NCI-H1694 (cell line): ENCODE results near the gene WDR82.

ENCODE experiments used
- DNase-seq: peaks from one replicate; lab custom pipeline; 2025; lab: John Stamatoyannopoulos, UW

WDR82 gene

DNA sequence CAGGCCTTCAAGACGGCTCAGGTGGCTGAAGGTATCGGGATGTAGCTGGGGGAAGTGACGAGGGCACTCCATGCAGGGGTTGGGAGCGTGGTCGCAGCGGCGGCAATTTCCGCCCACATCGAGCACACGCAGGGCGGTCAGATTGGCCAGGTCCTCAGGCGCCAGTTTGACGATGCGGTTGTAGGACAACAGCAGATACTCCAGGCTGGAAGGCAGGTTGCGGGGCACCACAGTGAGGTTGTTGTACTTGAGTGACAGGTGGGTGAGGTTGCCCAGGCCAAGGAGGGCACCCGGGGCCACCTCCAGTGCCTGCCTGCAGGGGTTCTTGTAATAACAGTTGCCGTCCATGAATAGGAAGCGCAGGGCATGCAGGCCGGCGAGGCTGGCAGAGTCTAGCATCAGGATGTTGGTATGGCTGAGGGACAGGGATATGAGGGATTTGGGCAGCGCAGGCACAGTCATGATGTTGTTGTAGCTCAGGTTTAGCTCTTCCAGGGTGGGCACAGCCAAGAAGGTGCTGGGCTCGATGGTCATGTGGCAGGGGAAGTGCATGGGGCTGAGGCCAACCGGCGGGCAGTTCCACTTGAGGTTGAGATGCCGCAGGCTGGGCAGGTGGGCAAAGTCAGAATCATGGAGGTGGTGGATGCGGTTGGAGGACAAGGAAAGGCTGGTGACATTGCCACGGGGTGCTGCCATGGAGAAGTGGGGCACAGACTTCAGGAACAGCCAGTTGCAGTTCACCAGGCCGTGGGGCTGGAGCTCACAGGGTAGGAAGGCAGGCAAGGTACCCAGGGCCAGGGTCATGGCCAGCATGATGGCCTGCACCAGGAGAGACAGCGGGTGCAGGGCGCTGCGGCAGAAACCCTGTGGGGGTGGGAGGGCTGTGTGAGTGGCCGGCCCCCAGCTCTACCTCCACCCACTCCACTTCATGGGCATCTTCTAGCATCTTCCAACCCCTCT lies 54.7 kb downstream of the WDR82 start:
- no peak for DNase-seq

DNA sequence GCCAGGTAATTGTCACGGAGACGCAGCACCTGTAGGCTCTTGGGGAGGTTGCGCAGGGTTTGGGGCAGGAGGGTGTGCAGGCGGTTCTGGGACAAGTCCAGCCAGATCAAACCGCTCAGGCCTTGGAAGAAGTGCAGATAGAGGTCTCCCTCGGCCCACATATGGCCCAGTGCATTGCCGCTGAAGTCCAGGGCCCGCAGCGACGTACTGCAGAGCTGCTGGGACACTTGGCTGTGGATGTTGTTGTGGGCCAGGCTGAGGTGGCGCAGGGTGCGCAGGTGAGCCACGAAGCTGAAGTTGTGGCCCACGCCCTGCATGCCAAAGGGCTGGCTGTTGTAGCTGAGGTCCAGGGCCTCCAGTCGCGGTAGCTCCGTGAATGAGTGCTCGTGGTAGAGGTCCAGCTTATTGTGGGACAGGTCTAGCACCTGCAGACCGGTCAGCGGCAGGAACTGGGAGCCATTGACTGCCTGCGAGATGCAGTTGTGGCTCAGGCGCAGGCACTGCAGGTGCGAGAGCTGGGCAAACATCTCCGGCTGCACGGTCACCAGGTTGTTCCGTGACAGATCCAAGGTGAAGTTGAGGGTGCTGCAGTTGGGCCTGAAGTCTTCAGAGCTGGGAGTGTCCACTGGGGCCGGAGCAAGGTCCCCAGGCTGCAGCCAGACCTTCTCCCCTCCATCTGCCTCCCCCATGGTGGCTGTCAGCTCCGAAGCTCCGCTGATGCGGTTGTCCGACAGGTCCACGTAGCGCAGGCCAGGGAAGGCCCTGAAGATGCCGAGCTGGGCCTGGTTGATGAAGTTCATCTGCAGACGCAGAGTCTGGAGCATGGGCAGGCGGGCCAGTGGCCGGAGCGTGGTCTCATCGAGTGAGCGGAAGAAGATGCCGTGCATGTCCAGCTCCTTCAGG lies 55.9 kb downstream of the WDR82 start:
- no peak for DNase-seq

DNA sequence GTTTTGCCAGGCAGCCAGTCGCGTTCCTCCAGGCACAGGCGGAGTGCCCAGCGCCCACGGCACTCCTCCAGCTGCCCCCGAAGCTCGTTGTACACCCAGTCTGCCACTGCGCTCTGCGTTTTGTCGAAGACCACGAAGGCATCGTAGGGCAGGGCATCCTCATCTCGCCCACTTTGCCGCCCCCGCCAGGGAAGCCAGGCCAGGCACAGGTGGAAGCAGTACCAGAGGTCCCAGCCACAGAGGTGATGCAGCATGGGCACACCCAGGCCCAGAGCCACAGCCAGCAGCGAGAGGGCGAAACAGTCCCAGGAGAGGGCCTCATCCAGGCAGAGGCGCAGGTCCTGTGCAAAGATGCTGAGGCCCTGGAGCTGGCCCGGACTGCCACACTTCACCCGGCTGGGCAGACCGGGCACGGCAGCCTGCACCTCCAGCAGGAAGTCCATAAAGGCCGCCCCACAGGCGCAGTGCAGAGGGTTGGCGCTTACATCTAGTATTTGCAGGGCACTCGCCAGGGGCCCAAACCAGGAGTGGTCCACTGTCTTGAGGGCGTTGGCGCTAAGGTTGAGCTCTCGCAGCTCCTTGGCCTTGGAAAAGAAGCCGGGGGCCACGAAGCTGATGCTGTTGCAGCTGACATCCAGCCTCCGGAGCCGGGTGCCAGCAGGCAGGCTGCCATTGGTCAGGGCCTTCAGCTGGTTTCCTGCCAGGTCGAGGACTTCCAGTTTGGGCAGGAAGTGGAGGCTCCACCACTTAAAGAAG lies 56.7 kb downstream of the WDR82 start:
- no peak for DNase-seq

DNA sequence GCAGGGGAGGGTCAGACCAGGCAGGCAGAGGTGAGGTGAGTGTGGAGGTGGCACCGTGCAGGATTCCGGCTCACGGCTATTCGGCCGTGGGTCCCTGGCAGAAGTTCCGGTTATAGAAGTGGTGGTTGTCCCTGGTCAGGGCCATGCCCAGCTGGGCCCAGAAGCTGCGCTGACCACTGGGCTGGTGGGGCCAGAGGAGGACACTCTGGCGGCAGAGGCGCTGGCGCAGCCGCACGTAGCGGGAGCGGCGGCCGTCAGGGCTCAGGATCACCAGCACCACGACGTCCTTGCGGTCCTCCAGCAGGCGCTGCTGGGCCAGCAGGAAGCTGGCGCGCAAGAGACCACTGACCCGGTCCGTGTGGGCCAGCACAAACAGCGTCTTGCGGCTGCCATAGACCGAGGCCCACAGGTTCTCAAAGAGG lies 57.3 kb downstream of the WDR82 start:
- DNase-seq, result no peak

DNA sequence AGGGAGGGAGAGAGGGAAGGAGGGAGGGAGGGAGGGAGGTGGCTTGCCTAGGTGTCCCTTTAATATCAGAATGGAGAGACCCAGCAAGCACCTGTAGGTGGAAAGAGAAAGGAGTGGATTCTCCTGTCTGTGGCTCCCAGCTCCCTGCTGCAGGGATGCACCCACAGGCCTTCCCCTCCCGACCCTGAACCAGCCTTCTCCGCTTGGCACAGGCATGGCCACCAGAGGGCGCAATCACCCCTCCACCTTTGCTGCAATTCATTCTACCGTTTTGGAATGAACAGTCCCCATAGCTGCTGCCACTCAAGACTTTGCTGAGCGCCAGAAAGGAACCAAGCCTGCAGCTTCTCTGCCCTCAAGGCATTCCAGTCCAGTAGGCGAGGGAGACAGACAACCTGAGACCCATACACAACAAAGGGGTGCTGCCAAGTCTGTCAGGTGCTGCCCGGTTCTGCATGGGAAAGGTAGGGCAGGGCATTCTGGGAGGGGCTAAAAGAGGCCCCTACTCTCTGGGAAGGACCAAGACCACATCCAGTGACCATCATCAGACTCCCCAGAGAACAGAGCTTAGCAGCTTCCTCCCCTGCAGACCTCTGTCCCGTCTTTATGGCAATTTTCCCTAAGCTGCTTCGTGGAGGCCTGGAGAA lies 57.9 kb downstream of the WDR82 start:
- DNase-seq, result peak; percentile 30

DNA sequence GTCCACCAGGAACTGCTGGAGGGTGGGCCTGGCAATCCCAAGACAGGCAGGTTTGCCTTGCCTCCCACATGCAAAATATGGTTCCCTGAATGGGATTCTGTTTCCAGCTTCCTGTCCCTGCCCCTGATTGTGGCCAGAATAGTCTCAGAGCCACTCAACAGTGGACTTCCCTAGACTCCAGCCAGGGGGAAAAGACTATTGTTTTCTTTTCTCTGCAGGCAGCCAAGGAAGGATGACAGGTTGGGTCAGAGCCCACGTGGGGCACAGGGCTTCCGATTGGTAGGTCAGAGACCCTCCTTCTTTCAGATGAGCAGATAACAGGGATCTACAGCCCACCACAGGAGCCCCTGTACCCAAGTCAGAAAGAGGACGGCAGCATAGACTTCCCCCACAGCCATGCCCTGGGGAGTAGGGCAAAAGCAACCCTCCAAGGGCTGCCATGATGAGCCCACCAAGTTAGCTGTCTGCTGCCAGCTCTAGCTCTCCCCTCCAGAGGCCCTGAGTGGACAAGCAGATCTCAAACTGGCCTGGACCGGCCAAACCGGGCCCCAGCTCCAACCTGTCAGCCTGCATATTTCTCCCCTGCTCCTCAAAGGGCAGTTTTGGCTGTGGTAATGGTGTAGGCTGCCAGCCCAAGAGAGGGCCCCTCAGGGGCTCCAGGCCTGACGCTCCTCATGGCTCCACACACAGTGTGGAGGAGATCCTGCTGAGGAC lies 59.4 kb downstream of the WDR82 start:
- DNase-seq, result no peak

DNA sequence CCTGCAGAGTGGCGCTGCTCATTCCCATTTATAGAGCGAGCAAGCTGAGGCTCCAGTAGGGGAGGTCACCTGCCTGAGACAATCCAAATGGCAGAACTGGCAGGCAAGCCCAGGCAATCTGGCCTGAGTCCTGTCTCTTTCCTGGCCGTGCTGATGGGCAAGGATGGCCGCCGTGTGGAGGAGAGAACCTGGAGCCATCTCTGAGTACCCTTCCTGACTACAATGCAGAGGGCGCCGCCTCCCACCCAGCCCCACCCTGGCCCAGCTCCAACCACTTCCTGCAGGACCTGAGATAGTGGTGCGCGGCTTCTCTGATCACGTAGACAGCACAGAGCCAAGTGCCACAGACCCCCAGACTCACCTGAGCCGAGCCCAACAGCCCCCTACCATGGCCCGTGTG lies 60.0 kb downstream of the WDR82 start:
- no peak for DNase-seq

DNA sequence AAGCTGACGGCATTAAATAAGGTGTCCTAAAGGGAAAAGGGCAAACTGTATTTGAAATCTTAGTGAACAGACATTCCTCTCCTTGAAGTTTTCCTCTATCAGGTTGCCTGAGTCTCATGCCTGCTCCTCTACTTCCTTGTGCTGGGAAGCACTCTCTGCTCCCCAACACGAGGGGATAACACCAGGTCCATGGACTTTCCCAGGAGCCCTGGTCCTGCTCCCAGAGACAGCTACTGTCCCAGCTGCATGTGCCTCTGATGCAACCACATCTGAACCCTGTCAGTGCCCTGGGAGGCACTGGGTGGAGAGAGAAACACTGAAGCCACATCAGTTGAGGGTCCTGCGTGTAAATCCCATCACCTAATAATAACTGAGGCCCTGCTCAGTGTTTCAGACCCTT lies 60.4 kb downstream of the WDR82 start:
- no peak for DNase-seq

DNA sequence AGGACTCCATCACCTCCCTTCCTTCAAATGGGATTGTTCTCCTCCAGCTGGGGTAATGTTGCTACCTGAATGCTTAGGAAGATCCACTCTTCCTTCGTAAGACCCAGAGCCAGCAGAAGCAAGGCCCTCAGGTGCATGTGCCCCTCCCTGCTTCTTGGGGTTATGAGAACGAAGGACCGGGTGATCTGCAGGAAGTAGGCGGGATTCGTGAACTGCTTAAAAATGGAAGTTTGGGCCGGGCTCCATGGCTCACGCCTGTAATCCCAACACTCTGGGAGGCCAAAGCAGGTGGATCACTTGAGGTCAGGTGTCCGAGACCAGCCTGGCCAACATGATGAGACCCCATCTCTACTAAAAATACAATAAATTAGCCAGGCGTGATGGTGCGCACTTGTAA lies 61.0 kb downstream of the WDR82 start:
- DNase-seq, result no peak

DNA sequence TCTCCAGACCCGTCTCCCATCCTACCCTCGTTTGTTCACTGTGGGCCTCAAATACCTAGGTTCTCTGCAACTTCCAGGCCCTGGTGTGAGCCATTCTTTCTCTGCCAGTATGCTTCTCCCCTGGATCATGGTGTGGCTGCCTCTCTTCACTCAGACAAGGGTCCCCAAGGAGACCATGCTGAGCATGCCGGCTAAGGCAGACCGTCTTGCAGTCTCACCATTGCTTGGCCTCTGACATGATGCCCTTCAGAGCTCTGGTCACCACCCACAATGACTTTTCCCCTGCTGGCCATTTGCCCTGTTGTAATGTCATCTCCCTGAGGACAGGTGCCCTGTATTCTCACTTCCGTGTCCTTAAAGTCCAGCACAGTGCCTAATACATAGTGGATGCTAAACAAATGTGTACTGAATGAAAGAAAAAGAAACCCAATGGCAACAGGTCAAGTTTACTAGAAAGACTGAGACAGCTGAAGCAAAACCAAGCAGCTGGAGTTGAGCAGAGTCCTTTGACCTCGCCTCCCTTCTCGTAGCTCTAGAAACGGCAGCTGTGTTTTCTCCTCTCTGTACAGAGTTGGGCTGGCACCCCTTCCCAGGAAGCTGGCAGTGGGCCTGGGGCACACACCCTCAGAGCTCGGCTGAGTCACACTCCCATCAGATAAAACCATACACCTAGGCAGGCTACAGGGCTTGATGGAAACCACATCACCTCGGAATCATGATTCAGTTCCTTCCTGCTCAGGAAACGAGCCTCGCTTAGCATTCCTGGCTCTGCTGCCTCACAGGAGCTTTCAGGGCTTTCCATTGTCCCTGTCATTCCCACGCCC lies 61.7 kb downstream of the WDR82 start:
- no peak for DNase-seq

DNA sequence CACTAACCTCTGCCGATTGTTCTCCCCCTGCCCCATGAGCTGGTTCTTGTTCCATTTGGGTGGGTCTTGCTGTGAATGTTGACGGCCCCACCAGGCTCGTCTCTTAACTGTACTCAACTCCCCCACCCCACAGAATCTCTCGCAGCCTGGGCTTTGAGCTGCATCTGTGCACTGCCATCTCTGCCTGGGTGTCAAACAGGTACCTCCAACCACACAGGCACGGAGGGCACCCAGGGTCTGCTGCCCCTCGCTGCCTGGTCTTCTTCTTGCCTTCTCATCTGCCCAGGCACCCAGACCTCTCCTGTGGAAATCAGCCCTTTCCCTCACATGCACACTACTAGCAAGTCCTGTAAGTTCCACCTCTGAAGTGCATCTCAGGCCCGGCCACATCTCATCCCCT lies 63.1 kb downstream of the WDR82 start:
- DNase-seq, result no peak

DNA sequence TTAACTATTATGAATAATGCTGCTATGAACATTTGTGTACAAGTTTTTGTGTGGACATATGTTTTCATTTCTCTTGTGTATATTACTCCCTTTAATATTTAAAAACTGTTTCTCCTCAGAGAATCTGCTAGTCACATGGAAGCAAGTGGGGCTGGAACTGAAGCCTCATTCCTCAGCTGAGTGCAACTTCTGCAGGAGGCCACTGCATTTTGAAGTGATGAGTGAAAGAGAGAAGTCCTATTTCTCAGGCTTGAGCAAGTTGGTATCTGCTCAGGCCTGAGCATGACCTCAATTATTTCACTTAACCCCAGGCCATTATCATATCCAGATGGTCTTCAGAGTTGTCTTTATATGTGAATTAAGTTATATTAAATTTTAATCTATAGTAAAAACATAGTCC lies 64.5 kb downstream of the WDR82 start:
- no peak for DNase-seq

DNA sequence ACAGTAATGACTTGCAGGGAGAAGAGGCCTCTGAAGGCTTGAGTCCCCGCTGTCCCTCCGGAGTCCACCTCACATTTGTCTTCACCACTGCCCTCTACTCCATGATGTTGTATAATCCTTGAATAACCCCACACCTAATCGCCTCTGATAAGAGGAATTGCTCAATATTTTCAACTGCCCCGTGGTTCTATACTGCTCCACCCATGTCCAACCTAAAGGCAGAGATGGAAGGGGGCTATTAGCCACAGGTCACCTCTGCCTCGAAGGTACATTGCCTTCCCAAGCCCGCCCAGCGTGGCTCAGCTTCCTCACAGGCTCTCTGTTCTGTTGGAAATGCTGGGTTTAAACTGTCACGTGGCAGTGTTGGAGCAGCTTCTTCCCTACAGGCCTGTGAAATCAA lies 65.4 kb downstream of the WDR82 start:
- no peak for DNase-seq

DNA sequence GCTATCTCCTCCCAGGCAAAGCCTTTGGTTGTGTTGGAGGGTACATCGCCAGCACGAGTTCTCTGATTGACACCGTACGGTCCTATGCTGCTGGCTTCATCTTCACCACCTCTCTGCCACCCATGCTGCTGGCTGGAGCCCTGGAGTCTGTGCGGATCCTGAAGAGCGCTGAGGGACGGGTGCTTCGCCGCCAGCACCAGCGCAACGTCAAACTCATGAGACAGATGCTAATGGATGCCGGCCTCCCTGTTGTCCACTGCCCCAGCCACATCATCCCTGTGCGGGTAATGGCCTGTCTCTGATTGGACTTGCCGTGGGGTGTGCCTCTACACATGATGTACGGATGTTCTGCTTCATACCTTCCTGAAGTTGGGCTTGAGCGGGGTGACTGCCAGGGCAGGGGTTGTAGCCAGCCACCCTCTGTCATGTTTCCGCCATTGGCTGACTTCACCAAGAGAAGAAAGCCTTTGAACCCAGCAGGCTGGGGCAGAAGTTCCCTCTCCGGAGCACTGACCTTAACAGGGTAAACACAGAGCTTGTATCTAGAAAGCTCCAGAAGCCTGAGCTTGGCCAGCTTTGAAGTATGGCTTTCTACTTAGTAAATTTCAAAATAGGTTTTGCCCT lies 67.1 kb downstream of the WDR82 start:
- no peak for DNase-seq

DNA sequence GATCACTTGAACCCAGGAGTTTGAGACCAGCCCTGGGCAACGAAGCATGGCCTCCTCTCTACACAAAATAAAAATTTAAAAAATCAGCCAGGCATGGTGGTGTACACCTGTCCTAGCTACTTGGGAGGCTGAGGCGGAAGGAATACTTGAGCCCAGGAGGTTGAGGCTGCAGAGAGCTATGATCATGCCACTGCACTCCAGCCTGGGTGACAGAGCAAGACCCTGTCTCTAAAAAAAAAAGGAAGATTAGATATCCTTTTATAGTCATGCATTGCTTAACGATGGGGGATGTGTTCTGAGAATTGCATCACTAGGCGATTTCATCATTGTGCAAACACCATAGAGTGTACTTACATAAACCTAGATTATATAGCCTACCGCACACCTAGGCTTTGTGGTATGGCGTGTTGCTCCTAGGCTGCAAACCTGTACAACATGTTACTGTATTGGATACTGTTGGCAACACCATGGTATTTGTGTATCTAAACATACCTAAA lies 67.9 kb downstream of the WDR82 start:
- DNase-seq, result no peak

DNA sequence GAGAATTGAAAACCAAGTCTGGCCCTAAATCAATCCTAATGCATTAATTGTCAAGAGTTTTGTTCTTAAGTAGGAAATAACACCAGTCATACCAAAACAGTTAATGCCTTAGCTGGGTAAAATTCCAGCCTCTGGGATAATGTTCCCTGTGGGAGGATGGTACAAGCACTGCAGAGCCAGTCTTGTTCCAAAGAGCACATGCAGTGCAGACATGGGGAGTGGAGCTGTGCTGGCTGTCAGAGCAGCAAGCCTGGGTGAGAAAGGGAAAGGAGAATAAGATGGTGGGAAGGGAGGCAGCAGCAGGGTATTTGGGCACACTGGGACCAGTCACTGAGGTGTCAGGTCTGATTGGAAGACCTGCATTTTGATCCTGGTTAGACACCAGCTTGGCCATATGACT lies 68.4 kb downstream of the WDR82 start:
- no peak for DNase-seq

DNA sequence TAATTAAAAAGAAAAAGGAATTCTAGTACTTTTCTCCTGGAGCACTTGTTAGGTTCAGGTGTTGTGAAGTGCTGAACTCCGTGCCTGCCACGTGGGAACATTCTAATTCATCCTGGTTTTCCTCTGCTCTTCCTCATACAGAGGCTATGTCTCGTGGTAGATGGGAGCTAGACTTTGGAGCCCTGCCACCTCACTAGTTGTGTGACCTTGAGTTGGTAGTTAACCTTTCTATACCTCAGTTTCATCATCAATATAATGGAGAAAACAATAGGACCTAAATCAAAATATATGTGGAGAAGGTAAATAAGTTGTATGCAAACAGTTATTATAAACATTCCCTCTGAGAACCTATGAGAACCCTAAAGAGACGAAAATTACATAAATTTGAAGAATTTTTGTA lies 69.9 kb downstream of the WDR82 start:
- no peak for DNase-seq

DNA sequence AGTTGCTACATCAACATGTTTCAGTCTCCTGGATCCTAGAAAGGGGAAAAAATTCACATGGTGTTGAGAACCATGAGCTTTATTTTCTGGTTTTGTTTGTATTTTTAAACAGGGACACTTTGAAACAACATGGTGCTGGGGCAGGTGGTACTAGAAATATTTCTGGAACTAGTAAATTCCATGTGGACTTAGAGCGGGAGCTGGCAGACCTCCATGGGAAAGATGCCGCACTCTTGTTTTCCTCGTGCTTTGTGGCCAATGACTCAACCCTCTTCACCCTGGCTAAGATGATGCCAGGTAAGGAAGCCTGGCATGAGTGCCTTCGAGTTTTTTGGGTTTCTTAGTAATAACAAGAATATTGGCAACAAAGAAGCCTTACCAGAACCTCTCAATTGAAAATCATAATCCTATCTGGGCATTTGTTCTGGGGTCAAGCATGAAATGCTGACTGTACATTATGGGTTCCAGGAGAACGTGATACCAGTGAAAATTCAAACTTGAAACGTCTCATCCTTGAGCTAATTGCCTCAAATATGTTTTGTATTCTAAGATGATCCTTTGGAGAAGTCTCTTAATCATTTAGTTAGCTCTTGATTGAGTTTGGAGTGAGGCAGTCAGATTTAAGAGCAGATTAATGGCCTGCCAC lies 72.6 kb downstream of the WDR82 start:
- no peak for DNase-seq
